Measurements from ENCODE around the gene OCRL.

GRCh38 chrX:129556806-129557315 is 16.8 kb downstream of the OCRL start:
- TF ChIP-seq POLR2A (IDR thresholded peaks at IDR 0.05; ENCODE audit: low read depth), result no peak
- TF ChIP-seq CTCF (IDR thresholded peaks at IDR 0.05), result no peak
- TF ChIP-seq EP300 (IDR thresholded peaks at IDR 0.05), result no peak
- TF ChIP-seq POLR2AphosphoS5 (IDR thresholded peaks at IDR 0.05), result no peak

Measured in esophagus muscularis mucosa (tissue), 4 donors.